Measurements from ENCODE around the gene CBX2.
A peak's percentile ranks its signal among the peaks of the same experiment; 100 is the strongest.

CBX2 gene

GRCh38 chr17:79789943-79790804 lies 12.2 kb downstream of the CBX2 start:
- DNase-seq = no peak

- DNase-seq = peak; percentile 59
Measured at GRCh38 chr17:79790805-79791734, 13.1 kb downstream of the CBX2 start.

- DNase-seq = peak; percentile 59
Measured at GRCh38 chr17:79791735-79792161, 13.8 kb downstream of the CBX2 start.

- DNase-seq = no peak
Measured at GRCh38 chr17:79792341-79792871, 14.5 kb downstream of the CBX2 start.

- no peak for DNase-seq
Measured at GRCh38 chr17:79792984-79793923, 15.3 kb downstream of the CBX2 start.

GRCh38 chr17:79793924-79794304 lies 16.0 kb downstream of the CBX2 start:
- no peak for DNase-seq

- no peak for DNase-seq
Measured at GRCh38 chr17:79794659-79795511, 16.9 kb downstream of the CBX2 start.

- DNase-seq = no peak
Measured at GRCh38 chr17:79795795-79796443, 18.0 kb downstream of the CBX2 start.

- no peak for DNase-seq
Measured at GRCh38 chr17:79796444-79796762, 18.5 kb downstream of the CBX2 start.

GRCh38 chr17:79796763-79797491 lies 19.0 kb downstream of the CBX2 start, which contains the start of gene CBX8:
Gene CBX8 (minus strand): TSS chr17:79797077. CDS start chr17:79796998, 79 bp downstream.
- DNase-seq = peak; percentile 99

- DNase-seq = no peak
Measured at GRCh38 chr17:79797492-79798298, 19.7 kb downstream of the CBX2 start.

GRCh38 chr17:79798299-79799173 lies 20.6 kb downstream of the CBX2 start:
- DNase-seq = no peak

- no peak for DNase-seq
Measured at GRCh38 chr17:79799174-79799537, 21.2 kb downstream of the CBX2 start.

- no peak for DNase-seq
Measured at GRCh38 chr17:79799538-79800324, 21.8 kb downstream of the CBX2 start.

GRCh38 chr17:79800325-79801155 lies 22.6 kb downstream of the CBX2 start:
- no peak for DNase-seq
